Calu3 (cell line): ENCODE measurements around the gene SPAG4. TPM values are rescaled to one million over a fixed set of nuclear protein-coding genes. Genes with fewer than 3 reads are reported as not detected.
A peak's percentile ranks its signal among the peaks of the same experiment; 100 is the strongest.

Experiments used
- BruUV-seq: library from RNA; stranded (reverse); fragments of 400-500 nt; replicated peaks from 2 replicates; lab custom pipeline; 2021; lab: Mats Ljungman, UMichigan
- CTCF ChIA-PET: fragments of 300-600 bp; sonication (Branson Sonifier 250); formaldehyde crosslinking; loops from one replicate; lab custom pipeline; 2022; ENCODE audit warnings: antibody characterized with exemption; lab: Charles Lee
- DNase-seq: peaks from one replicate; pipeline ENCODE4 v3.0.0; 2022
- H3K27ac Mint-ChIP-seq: one replicate; pipeline ENCODE4 v1.8.0; 2022; ENCODE audit warnings: mixed read lengths; ENCODE audit not compliant: unreplicated experiment
- H3K27me3 Mint-ChIP-seq: one replicate; pipeline ENCODE4 v1.8.0; 2022; ENCODE audit warnings: mixed read lengths; ENCODE audit not compliant: unreplicated experiment
- H3K36me3 Mint-ChIP-seq: one replicate; pipeline ENCODE4 v1.8.0; 2022; ENCODE audit warnings: mild to moderate bottlenecking, moderate library complexity, mixed read lengths; ENCODE audit not compliant: insufficient read depth, unreplicated experiment
- H3K4me1 Mint-ChIP-seq: one replicate; pipeline ENCODE4 v1.8.0; 2022; ENCODE audit warnings: mild to moderate bottlenecking, low read depth, mixed read lengths; ENCODE audit not compliant: unreplicated experiment
- H3K4me3 Mint-ChIP-seq: one replicate; pipeline ENCODE4 v1.8.0; 2022; ENCODE audit warnings: mild to moderate bottlenecking, low read depth, moderate library complexity, mixed read lengths; ENCODE audit not compliant: unreplicated experiment
- H3K9me3 Mint-ChIP-seq: one replicate; pipeline ENCODE4 v1.8.0; 2022; ENCODE audit warnings: low read depth, mixed read lengths; ENCODE audit not compliant: unreplicated experiment
- CTCF ChIP-seq: fragments of 200-600 bp; IDR thresholded peaks from one replicate; pipeline ENCODE4 v1.8.0; 2022; ENCODE audit warnings: antibody characterized with exemption; ENCODE audit not compliant: unreplicated experiment
- intact Hi-C: fragments of 100-400 bp; cut with micrococcal nuclease; formaldehyde crosslinking; loops from one replicate; pipeline ENCODE4 v1.10.0; 2022; ENCODE audit not compliant: unreplicated experiment
- total RNA-seq: library from RNA; stranded (reverse); gene quantifications from 2 replicates; pipeline ENCODE4 v1.2.3, GENCODE V29; 2022

Gene SPAG4
- total RNA-seq, 1 experiment from 2014 or later: 7.7 TPM

DNA sequence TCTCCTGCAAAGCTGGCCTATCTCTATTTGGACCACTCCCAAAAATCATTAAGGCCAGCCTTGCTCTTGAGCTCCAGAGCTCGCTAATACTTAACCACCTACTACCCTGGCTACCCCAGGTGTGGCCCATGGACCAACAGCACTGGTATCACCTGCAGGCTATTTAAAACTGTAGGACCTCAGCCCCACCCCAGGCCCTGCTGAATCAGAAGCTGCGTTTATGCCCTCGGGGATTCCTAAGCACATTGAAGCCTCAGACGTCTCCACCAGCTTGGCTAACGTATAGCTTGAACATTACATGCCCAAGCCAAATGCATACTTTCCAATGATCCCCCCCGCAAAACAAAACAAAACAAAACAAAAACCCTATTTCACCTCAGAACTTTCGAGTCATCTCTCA is 19.7 kb upstream of the SPAG4 start:
- intact Hi-C loops: no loop called here
- BruUV-seq: no TSS peak
- DNase-seq: no peak
- no peaks in the 10 kb centered on the region for H3K9me3 Mint-ChIP-seq
- no peaks in the 10 kb centered on the region for H3K27me3 Mint-ChIP-seq
- no peak overlapping the region for H3K27ac Mint-ChIP-seq
- peaks cover 27% of the 10 kb centered on the region for H3K4me1 Mint-ChIP-seq
- TF ChIP-seq CTCF: no peak
- CTCF ChIA-PET: interaction anchor here (0.6 to 2.2 kb wide), 4 partner anchors 23 to 1216 kb away, joined by 3 to 8 read pairs (median 4); partner anchors contain the start of gene RBM39
- no peak overlapping the region for H3K4me3 Mint-ChIP-seq
- peaks cover 31% of the 10 kb centered on the region for H3K36me3 Mint-ChIP-seq

DNA sequence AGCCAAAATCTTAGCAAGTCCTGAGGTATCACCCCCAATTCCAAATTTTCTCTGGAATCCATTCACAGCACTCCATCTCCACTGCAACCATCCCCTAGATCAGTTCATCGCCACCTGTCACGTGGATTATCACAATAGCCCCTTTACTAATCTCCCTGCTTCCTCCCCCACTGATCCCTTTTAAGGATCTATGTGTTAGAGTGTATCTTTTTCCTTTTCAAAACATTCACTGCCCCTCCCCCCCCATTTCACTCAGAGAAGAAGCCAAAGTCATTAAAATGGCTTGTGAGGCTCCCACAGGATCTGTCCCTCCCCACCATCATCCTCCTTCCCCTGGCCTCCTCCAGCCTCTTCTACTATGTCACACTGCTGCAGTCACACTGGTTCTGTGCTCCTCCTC is 18.4 kb upstream of the SPAG4 start:
- peaks cover 27% of the 10 kb centered on the region for H3K4me1 Mint-ChIP-seq
- no peak for DNase-seq
- no peak overlapping the region for H3K4me3 Mint-ChIP-seq
- intact Hi-C loops: no loop called here
- BruUV-seq: no TSS peak
- no peaks in the 10 kb centered on the region for H3K9me3 Mint-ChIP-seq
- H3K36me3 Mint-ChIP-seq: peaks cover 29% of the 10 kb centered on the region
- no peak for TF ChIP-seq CTCF
- CTCF ChIA-PET: no interaction called here
- no peaks in the 10 kb centered on the region for H3K27me3 Mint-ChIP-seq
- H3K27ac Mint-ChIP-seq: peak overlapping the region; percentile 29

DNA sequence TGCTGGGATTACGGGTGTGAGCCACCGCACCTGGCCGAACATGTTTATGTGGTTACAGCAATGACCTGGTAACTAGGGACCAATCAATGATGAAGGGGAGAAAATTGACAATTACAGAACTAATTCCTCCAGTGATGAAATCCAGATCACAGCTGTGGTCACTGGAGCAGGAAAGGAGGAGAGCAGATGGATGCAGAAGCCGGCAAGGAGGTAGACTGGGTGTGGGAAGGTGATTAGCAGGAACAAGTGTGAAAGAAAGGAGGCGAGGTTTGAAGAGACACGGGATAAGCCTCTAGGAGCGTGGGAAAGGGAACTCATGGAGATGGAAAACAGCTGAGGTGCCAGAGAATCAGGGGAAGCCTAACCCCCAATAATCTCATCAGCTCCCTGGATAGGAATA is 17.2 kb upstream of the SPAG4 start:
- CTCF ChIA-PET: interaction anchor here (1.1 kb wide), 1 partner anchor 17 kb away, joined by 3 read pairs; the partner anchor contains the start of gene SPAG4
- intact Hi-C loops: no loop called here
- Mint-ChIP-seq H3K36me3 (peaks cover 28% of the 10 kb centered on the region), H3K9me3 (no peaks in the 10 kb centered on the region), H3K4me3 (no peak overlapping the region), H3K27me3 (no peaks in the 10 kb centered on the region), H3K4me1 (peaks cover 27% of the 10 kb centered on the region), H3K27ac (no peak overlapping the region)
- TF ChIP-seq CTCF: no peak
- DNase-seq: no peak
- BruUV-seq: no TSS peak

GRCh38 chr20:35598899-35599775 is 16.5 kb upstream of the SPAG4 start:
- no TSS peak for BruUV-seq
- no peak for DNase-seq
- intact Hi-C loops: no loop called here
- Mint-ChIP-seq H3K36me3 (peaks cover 35% of the 10 kb centered on the region), H3K4me3 (no peak overlapping the region), H3K27ac (no peak overlapping the region), H3K4me1 (peaks cover 27% of the 10 kb centered on the region), H3K9me3 (no peaks in the 10 kb centered on the region), H3K27me3 (no peaks in the 10 kb centered on the region)
- TF ChIP-seq CTCF: no peak
- CTCF ChIA-PET: interaction anchor here (1.1 kb wide), 1 partner anchor 17 kb away, joined by 3 read pairs; the partner anchor contains the start of gene SPAG4
